ENCODE data around the gene GPR35.

The GPR35 gene

DNA sequence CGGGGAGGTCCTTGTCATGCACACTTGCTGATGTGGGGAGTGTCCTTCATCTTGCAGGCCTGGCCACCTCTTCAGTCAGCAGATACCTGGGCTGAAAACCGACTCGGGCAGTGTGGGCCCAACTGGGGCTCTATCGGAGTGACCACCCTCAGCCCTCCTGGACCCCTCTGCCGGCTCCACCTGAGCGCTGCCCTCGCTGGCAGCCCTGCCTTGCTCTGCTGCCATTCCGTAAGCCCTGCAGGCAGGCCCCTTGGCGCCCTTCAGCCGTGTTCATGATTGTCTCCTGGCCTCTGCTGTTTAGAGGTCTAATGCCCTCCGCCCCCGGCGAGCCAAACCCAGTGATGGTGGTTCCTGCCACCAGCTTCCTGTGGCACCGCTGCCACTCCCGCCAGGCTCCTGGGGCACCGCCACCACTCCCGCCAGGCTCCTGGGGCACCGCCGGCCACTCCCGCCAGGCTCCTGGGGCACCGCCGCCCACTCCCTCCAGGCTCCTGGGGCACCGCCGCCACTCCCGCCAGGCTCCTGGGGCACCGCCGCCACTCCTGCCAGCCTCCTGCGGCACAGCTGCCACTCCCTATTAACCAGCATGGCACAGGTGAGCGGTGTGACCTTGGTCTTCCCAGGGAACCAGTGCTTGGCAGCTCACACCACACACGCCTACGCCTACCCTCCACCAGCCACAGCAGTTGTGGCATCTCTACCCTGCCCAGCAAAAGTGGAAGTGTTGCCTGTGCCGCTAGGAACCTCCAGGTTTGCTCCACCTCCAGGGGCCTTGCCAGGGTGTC, 22.8 kb upstream of the GPR35 start:
- Histone ChIP-seq H3K9ac (ENCODE audit: low read depth, low read length) (no peak overlapping the region), H3K4me3 (ENCODE audit: low read depth in 1 of 2, low read length in 2 of 2) (no peak overlapping the region), H3K79me2 (ENCODE audit: insufficient read depth, low read length) (no peaks in the 10 kb centered on the region), H3K36me3 (ENCODE audit: insufficient read depth, low read length) (peaks cover 24% of the 10 kb centered on the region), H3K4me1 (ENCODE audit: insufficient read depth, low read length) (no peaks in the 10 kb centered on the region), H3K27me3 (ENCODE audit: insufficient read depth, low read length, poor library complexity) (no peaks in the 10 kb centered on the region), H3K9me3 (ENCODE audit: insufficient read depth, low read length, severe bottlenecking) (no peaks in the 10 kb centered on the region), H3K27ac (ENCODE audit: low read length) (no peak overlapping the region), H4K20me1 (ENCODE audit: insufficient read depth, low read length) (peaks cover 11% of the 10 kb centered on the region), H3K4me2 (ENCODE audit: insufficient read depth, low read length) (no peak overlapping the region), H2AFZ (ENCODE audit: low read depth, low read length) (no peak overlapping the region)
- ATAC-seq (ENCODE audit: insufficient read depth, low read depth) (peak; percentile 13; the same call in 1 of the 3 replicates), DNase-seq (no peak)
- TF ChIP-seq, protein P1, sequence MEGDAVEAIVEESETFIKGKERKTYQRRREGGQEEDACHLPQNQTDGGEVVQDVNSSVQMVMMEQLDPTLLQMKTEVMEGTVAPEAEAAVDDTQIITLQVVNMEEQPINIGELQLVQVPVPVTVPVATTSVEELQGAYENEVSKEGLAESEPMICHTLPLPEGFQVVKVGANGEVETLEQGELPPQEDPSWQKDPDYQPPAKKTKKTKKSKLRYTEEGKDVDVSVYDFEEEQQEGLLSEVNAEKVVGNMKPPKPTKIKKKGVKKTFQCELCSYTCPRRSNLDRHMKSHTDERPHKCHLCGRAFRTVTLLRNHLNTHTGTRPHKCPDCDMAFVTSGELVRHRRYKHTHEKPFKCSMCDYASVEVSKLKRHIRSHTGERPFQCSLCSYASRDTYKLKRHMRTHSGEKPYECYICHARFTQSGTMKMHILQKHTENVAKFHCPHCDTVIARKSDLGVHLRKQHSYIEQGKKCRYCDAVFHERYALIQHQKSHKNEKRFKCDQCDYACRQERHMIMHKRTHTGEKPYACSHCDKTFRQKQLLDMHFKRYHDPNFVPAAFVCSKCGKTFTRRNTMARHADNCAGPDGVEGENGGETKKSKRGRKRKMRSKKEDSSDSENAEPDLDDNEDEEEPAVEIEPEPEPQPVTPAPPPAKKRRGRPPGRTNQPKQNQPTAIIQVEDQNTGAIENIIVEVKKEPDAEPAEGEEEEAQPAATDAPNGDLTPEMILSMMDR (IDR thresholded peaks at IDR 0.05; ENCODE audit: borderline replicate concordance, extremely low read depth, low read length, poor library complexity, severe bottlenecking): no peak
- TF ChIP-seq EZH2 (IDR thresholded peaks at IDR 0.05; ENCODE audit: borderline replicate concordance, low read depth, low read length, severe bottlenecking): no peak

DNA sequence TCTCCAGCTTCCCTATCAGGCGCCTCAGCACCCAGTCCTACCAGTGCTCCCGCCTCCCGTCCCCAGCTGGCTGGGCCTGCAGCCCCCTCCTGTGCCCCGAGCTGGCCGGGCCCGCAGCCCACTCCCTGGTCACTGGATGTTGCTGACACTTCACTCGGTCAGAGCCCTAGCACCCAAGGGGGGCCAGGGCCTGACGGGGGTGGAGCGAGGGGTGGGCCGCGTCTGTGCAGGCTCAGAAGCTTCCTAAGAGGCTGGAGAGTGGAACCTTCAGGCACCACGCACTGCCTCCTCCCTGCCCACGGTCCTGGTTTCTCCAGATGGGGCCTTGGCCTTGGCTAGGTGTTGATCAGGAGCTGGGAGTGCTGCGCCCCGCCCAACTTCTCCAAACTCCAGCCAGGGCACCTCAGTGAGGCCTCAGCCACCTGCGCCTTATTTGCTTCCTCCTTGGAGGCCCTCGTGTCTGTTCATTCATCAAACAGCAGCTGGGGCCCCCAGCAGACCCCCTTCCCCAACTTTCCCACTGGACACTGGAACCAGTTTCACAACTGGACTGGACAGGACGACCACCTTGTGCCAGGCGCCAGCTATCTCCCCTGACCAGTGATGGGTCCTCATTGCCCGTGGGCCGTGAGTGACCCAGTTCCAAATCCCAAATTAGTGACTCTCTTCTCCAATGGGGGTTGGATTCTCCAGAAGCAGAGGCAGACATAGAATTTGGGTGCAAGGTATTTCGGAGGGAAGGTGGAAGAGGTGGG, 22.0 kb upstream of the GPR35 start:
- no peak for ATAC-seq (ENCODE audit: insufficient read depth, low read depth)

DNA sequence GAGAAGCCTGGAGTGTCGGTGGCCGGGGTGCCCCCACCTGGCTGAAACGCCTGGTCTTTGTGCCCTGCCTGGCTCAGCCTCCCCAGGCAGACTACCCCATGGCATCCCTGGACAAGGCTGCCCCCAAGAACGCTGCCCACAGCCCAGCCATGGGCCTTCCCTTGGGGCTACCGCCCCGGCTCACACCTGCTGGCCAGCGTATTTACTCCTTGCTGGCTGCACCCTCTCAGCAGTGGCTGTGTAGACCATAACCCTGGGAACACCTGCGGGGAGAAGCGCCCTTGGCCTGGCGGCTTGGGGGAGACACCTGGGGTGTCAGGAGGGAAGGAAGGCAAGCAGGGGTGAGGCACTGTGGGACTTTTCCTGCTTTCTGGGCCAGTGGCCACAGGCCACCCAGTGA, 21.4 kb upstream of the GPR35 start:
- no peak for TF ChIP-seq EZH2 (IDR thresholded peaks at IDR 0.05; ENCODE audit: borderline replicate concordance, low read depth, low read length, severe bottlenecking)
- TF ChIP-seq, protein P1 (IDR thresholded peaks at IDR 0.05; ENCODE audit: borderline replicate concordance, extremely low read depth, low read length, poor library complexity, severe bottlenecking): no peak
- no peaks in the 10 kb centered on the region for H3K27me3 ChIP-seq (ENCODE audit: insufficient read depth, low read length, poor library complexity)
- no peak overlapping the region for H3K27ac ChIP-seq (ENCODE audit: low read length)
- no peaks in the 10 kb centered on the region for H3K9me3 ChIP-seq (ENCODE audit: insufficient read depth, low read length, severe bottlenecking)
- no peak overlapping the region for H3K9ac ChIP-seq (ENCODE audit: low read depth, low read length)
- no peaks in the 10 kb centered on the region for H3K4me1 ChIP-seq (ENCODE audit: insufficient read depth, low read length)
- peaks cover 10% of the 10 kb centered on the region; the same call in 1 of the 2 replicates for H3K36me3 ChIP-seq (ENCODE audit: insufficient read depth, low read length)
- ATAC-seq (ENCODE audit: insufficient read depth, low read depth): 0 out of 3 replicates have a peak, but pooled peaks have one; percentile 3
- H3K4me3 ChIP-seq (ENCODE audit: low read depth in 1 of 2, low read length in 2 of 2): no peak overlapping the region
- H3K79me2 ChIP-seq (ENCODE audit: insufficient read depth, low read length): no peaks in the 10 kb centered on the region
- DNase-seq: no peak
- no peak overlapping the region for H2AFZ ChIP-seq (ENCODE audit: low read depth, low read length)
- no peak overlapping the region for H3K4me2 ChIP-seq (ENCODE audit: insufficient read depth, low read length)
- peaks cover 3% of the 10 kb centered on the region; the same call in 1 of the 2 replicates for H4K20me1 ChIP-seq (ENCODE audit: insufficient read depth, low read length)

More for the DNA sequence above, 22.0 kb upstream of the GPR35 start:
- H3K36me3 ChIP-seq (ENCODE audit: insufficient read depth, low read length): peaks cover 16% of the 10 kb centered on the region
- no peak for DNase-seq
- H3K4me3 ChIP-seq (ENCODE audit: low read depth in 1 of 2, low read length in 2 of 2): no peak overlapping the region
- TF ChIP-seq EZH2 (IDR thresholded peaks at IDR 0.05; ENCODE audit: borderline replicate concordance, low read depth, low read length, severe bottlenecking): no peak
- TF ChIP-seq, protein P1 (IDR thresholded peaks at IDR 0.05; ENCODE audit: borderline replicate concordance, extremely low read depth, low read length, poor library complexity, severe bottlenecking): no peak
- no peak overlapping the region for H2AFZ ChIP-seq (ENCODE audit: low read depth, low read length)
- peaks cover 4% of the 10 kb centered on the region for H4K20me1 ChIP-seq (ENCODE audit: insufficient read depth, low read length)
- no peak overlapping the region for H3K4me2 ChIP-seq (ENCODE audit: insufficient read depth, low read length)
- H3K27ac ChIP-seq (ENCODE audit: low read length): no peak overlapping the region
- no peaks in the 10 kb centered on the region for H3K9me3 ChIP-seq (ENCODE audit: insufficient read depth, low read length, severe bottlenecking)
- H3K79me2 ChIP-seq (ENCODE audit: insufficient read depth, low read length): no peaks in the 10 kb centered on the region
- no peak overlapping the region for H3K9ac ChIP-seq (ENCODE audit: low read depth, low read length)
- no peaks in the 10 kb centered on the region for H3K4me1 ChIP-seq (ENCODE audit: insufficient read depth, low read length)
- H3K27me3 ChIP-seq (ENCODE audit: insufficient read depth, low read length, poor library complexity): no peaks in the 10 kb centered on the region

Data from DND-41 (cell line).